HG03354 (cell line): ENCODE results near the gene IL9.

Experiments
- ATAC-seq: cut with Tn5 transposase; IDR thresholded peaks from one replicate; pipeline ENCODE4 v1.9.1; 2021; ENCODE audit warnings: mild to moderate bottlenecking; ENCODE audit not compliant: unreplicated experiment, poor library complexity, severe bottlenecking

IL9 gene

DNA sequence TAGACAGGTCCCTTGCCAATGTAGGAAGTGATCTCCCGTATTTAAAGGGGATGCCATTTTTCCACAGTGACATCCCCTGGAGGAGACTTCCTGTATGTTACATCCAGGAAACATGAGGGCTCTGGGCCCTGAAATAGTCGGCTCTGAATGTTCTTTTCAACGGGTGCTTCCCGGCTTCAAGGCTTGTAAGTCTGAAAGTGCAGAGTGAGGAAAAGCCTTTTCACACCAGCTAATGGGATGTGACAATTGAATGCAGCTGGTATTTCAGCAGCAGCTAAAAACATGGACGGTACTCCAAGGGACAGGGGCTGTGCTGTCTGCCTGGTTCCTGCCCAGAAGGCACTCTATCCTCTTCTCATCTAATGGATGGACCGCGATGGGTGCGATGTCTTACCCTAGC lies 1.4 kb downstream of the IL9 start:
- ATAC-seq: no peak

DNA sequence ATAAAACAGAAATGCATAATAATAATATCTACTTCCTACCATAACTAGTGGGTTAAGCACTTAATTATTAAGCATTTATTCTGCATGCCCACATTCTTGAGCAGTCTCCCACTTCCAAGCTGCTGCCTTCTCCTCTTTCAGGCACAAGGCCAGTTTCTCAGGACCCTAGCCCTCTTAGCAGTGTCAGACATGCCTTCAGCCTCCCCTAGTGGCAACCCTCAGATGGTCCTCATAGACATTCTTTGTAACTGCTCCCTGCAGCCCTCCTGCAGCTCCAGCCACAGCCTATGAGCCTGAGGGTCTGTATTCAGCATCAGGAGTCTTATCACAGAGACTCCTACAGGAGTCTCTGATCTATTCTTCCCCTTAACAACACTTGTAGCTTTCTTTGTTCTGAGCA lies 3.9 kb downstream of the IL9 start:
- ATAC-seq: no peak

GRCh38 chr5:135891268-135891667 lies 4.4 kb downstream of the IL9 start:
- ATAC-seq: no peak

- ATAC-seq: peak; percentile 61
Observed at GRCh38 chr5:135890867-135891266, 4.8 kb downstream of the IL9 start.

GRCh38 chr5:135890296-135890695 lies 5.3 kb downstream of the IL9 start:
- no peak for ATAC-seq

- no peak for ATAC-seq
Observed at GRCh38 chr5:135887881-135888614, 7.6 kb downstream of the IL9 start.

GRCh38 chr5:135887447-135887864 lies 8.2 kb downstream of the IL9 start:
- peak; percentile 91 for ATAC-seq

- ATAC-seq: no peak
Observed at GRCh38 chr5:135886136-135886535, 9.5 kb downstream of the IL9 start.

DNA sequence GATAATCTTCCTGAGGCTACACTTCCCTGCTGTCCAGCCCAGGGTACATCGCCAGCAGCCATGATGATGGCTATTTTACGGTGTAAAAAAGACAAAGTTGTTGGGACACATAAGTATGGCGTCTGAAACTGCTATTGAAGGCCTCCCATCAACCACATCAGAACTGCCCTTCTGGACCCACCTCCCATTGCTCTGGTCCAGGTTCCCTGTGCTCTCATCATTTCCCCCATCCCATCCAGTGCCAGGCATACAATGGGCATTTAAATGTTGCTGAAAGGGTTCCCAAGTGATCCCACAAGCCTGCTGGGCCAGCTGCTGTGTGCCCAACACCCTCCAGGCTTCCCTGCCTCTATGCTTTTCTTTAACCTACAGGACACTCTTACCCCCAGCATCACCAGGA lies 10.6 kb downstream of the IL9 start:
- no peak for ATAC-seq

- no peak for ATAC-seq
Observed at GRCh38 chr5:135883441-135883840, 12.2 kb downstream of the IL9 start.

DNA sequence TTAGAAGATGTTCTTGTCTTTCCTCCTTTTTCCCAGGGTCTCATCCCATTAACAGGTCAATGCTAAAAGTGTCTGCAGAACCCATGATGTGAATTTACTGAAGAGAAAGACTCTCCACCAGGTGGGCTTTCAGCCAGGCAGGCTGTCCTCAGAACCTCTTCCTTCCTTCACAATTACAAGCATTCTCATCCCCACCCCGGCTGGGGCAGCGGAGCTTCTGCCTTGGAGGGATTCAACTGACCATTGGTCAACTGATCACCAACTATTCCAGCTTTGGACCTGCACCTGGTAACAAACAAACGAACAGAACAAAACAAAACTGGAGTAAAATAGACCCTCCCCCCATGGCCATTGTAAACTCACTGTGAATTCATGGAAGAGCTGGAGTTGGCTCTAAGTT lies 12.6 kb downstream of the IL9 start:
- ATAC-seq: no peak

DNA sequence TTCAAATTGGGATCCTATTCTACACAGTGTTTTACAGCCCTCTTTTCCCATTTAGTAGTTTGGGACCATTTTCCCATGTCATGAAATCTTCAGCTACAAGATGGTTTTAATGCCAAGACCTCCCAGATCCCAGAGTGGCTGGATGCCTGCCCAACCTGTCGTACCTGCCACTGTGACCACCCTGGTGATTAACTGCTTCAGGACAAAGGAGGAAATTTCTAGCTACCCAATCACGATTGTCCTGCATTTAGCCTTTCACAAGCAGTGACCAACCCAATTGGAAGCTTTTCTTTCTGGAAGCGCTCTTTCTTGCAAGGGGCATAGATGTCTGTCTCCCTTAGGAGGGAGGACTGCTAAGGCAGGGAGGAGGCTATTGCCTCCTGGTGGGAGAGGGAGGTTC lies 13.8 kb downstream of the IL9 start:
- no peak for ATAC-seq

DNA sequence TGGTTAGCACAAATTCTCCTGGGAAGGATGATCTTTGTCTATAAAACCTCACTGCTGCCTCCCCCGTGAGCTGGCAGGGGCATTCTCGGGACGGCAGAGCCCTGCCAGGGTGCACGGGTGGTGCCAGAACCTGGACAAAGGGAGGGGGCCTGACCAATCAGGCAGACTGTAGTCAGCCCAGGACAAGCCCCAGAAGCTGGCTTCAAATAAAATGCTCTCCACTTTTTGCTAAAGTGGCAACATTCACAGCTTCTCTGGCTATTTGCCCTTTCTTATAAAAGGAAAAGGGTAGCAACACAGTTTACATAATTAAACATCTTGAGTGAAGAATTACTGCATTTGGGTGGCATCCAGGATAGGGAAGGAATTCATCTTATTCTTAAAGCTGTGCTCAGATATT lies 14.4 kb downstream of the IL9 start:
- ATAC-seq: no peak

DNA sequence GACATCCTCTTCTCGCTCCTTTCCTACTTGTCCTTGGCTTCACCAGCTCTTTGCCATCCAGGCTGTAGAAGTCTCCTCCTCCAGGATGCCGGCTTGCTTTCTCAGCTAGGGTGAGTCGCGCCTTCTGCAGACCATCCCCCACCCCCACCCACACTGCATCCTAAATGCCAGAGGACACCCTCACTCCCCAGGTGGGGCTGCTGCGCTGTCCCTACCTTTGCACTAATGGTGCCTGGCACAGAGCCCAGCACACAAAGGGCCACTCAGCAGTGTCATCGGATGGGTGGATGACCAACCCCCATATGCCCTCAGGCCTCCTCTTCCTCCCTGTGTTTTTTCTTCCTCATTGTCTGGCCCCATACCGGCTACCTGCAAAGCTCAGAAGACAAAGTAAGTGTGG lies 14.8 kb downstream of the IL9 start:
- no peak for ATAC-seq

GRCh38 chr5:135880278-135880677 lies 15.4 kb downstream of the IL9 start:
- ATAC-seq: no peak

DNA sequence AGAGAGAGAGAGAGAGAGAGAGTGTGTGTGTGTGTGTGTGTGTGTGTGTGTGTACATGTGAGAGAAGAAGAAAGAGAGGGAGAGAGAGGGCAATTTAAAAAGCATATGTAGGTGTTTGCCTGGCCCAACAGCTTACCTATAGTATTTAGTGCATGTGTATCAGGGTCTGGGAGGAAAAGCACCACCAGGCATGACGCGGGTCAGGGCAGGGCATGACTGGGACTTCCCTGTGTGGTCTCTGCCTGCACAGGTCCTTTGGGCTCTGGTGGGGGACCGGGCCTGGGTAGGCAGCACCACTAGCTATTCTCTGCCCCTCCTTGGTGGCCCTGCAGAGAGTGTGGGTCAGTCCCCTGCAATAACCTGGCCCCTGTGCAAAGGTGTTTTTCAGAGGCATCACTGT lies 16.1 kb downstream of the IL9 start:
- no peak for ATAC-seq

DNA sequence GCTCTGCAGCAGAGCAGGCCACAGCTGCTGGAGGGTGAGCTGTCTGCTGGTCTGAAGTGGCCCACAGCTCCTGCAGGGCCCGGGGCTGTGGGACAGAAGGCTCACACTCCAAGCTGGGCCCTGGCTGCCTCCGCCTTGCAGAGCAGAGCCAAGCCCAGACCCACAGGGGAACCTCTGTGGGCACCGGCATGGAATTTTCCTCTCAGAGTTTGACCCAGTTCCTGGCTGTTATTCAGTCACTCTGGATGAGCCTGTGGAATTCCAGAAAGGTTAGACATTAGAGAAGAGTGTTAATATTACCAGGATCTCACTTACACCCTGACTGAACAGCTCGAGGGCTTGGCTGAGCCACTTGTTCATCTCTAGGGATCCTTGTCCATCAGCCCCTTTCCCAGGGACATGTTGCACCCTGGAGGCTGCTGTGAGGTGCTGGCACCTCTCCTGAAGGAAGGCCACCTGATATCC lies 17.5 kb downstream of the IL9 start:
- ATAC-seq: no peak

- ATAC-seq: no peak
Observed at GRCh38 chr5:135877570-135878155, 18.0 kb downstream of the IL9 start.

GRCh38 chr5:135876146-135876545 lies 19.5 kb downstream of the IL9 start:
- ATAC-seq: no peak

- ATAC-seq: no peak
Observed at GRCh38 chr5:135875567-135875966, 20.1 kb downstream of the IL9 start.

GRCh38 chr5:135874461-135874860 lies 21.2 kb downstream of the IL9 start:
- ATAC-seq: no peak

DNA sequence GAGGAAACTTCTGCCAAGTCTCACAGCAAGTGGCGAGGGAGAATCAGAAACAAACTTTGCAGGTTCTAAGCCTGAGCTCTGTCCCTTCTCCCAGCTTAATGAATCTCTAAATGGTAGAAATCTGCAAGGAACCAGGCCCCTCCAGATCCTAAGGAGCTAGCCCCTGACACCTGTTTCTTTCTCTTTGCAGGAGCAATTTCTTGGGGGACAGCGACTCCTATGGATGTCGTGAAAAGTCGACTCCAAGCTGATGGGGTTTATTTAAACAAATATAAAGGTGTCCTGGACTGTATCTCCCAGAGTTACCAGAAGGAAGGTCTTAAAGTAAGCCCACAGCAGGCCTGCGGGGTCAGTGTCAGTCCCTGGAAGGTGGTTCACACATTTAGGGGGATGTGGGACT lies 21.8 kb downstream of the IL9 start:
- ATAC-seq: no peak
